K562 (cell line): ENCODE measurements around the gene LDAF1. TPM values are rescaled to one million over a fixed set of nuclear protein-coding genes. Genes with fewer than 3 reads are reported as not detected.

Experiments used
- CCAR2 ChIP-seq: fragments of 200-400 bp; formaldehyde crosslinking; IDR thresholded peaks from 2 replicates; pipeline ENCODE4 v1.6.1; 2017; ENCODE audit warnings: mild to moderate bottlenecking, low read depth, low read length
- CHCHD3 ChIP-seq: fragments of 250-450 bp; sonication (Bioruptor Pico); IDR thresholded peaks from 2 replicates; pipeline ENCODE4 v2.1.2; 2022; ENCODE audit warnings: mild to moderate bottlenecking
- E2F5 ChIP-seq: sonication (generic); formaldehyde crosslinking; IDR thresholded peaks from 2 replicates; pipeline ENCODE4 v1.8.0; 2022; ENCODE audit warnings: mild to moderate bottlenecking, missing genetic modification reagents
- E4F1 ChIP-seq: fragments of 250-450 bp; sonication (Bioruptor Pico); IDR thresholded peaks from 2 replicates; pipeline ENCODE4 v1.5.0; 2021; ENCODE audit warnings: mild to moderate bottlenecking, borderline replicate concordance
- HINFP ChIP-seq: fragments of 450-650 bp; conservative IDR thresholded peaks from 2 replicates; pipeline ENCODE4 v1.6.1; 2016; ENCODE audit warnings: missing genetic modification characterization, low read depth, mild to moderate bottlenecking, control low read depth, missing compliant biosample characterization
- ILF3 ChIP-seq: fragments of 450-650 bp; IDR thresholded peaks from 2 replicates; pipeline ENCODE4 v1.6.1; 2018; ENCODE audit warnings: antibody characterized with exemption, mild to moderate bottlenecking, moderate library complexity, borderline replicate concordance
- MCM7 ChIP-seq, 2 experiments: fragments of 450-650 bp; IDR thresholded peaks; 2 replicates each; pipeline ENCODE4 v1.6.1; 2016 to 2018
- NFIX ChIP-seq: fragments of 250-450 bp; sonication (Bioruptor Pico); IDR thresholded peaks from 2 replicates; pipeline ENCODE4 v1.4.0; 2020; ENCODE audit warnings: low read depth, mild to moderate bottlenecking, moderate library complexity
- SAFB2 ChIP-seq: fragments of 200-400 bp; formaldehyde crosslinking; IDR thresholded peaks from 2 replicates; pipeline ENCODE4 v1.6.1; 2018; ENCODE audit warnings: borderline replicate concordance, low read length, low read depth, moderate library complexity; ENCODE audit not compliant: severe bottlenecking
- SMAD1 ChIP-seq: fragments of 150-350 bp; IDR thresholded peaks from 2 replicates; pipeline ENCODE4 v1.6.1; 2014; ENCODE audit warnings: low read length, low read depth; ENCODE audit not compliant: partially characterized antibody
- SMAD3 ChIP-seq: fragments of 450-650 bp; formaldehyde crosslinking; conservative IDR thresholded peaks from 2 replicates; pipeline ENCODE4 v1.4.0; 2020; ENCODE audit warnings: mild to moderate bottlenecking
- SMARCB1 ChIP-seq: IDR thresholded peaks from 2 replicates; pipeline ENCODE4 v1.6.1; 2011; ENCODE audit warnings: improper control_type of control experiment, low read depth; ENCODE audit not compliant: insufficient read length
- TAF9B ChIP-seq: fragments of 450-650 bp; IDR thresholded peaks from 2 replicates; pipeline ENCODE4 v1.6.1; 2018; ENCODE audit warnings: mild to moderate bottlenecking; ENCODE audit not compliant: partially characterized antibody
- ZFPM2 ChIP-seq: fragments of 250-450 bp; sonication (Bioruptor Pico); IDR thresholded peaks from 2 replicates; pipeline ENCODE4 v1.5.1; 2022; ENCODE audit warnings: mild to moderate bottlenecking
- ZNF324 ChIP-seq: fragments of 250-450 bp; sonication (Bioruptor Pico); IDR thresholded peaks from 2 replicates; pipeline ENCODE4 v1.4.0; 2020; ENCODE audit warnings: mild to moderate bottlenecking
- polyA plus RNA-seq, 8 experiments: library from polyadenylated mRNA; depleted of rRNA in 4 of 8; stranded (reverse) in 5 of 8; unstranded in 3 of 8; fragments of >200 nt; fragmentation: Nextera tagmentation in 2 of 8; fragmentation: Illumina TruSeq in 1 of 8; extraction: Ambion mirVana in 2 of 8; extraction: Trizol in 1 of 8; gene quantifications; 2 replicates each; pipeline versions ENCODE4 v1.2.1 to v1.2.3, GENCODE V29; 2011 to 2014; ENCODE audit warnings: inconsistent platforms in 1 of 8, missing spikeins in 1 of 8
- total RNA-seq, 7 experiments: library from RNA; depleted of rRNA in 6 of 7; stranded (reverse); fragments of >200 nt in 6 of 7; fragmentation: Illumina TruSeq in 2 of 7; extraction: Trizol in 2 of 7; gene quantifications; 2 replicates each; pipeline versions ENCODE4 v1.2.1 to v1.2.3, GENCODE V29; 2011 to 2021; ENCODE audit warnings: low replicate concordance in 1 of 7
- TF ChIP-seq, protein P1 (sequence below): fragments of 450-650 bp; formaldehyde crosslinking; IDR thresholded peaks from 2 replicates; pipeline ENCODE4 v1.4.0; 2020; ENCODE audit warnings: mild to moderate bottlenecking, moderate library complexity
- TF ChIP-seq, protein P2 (sequence below): fragments of 250-450 bp; sonication (Bioruptor Pico); IDR thresholded peaks from 2 replicates; pipeline ENCODE4 v1.4.0; 2020

The LDAF1 gene
- total and polyA plus RNA-seq, 9 of the 15 experiments (the other 6 are each of a cell fraction or from before 2014, with no cell fraction given): 7.0 to 20.1 (median 12.5) TPM

- TF ChIP-seq SMARCB1 (no peak), SMAD1 (peak; percentile 50), E2F5 (CRISPR knock-in tag) (no peak), ZNF324 (CRISPR knock-in tag) (no peak), CHCHD3 (no peak), E4F1 (CRISPR knock-in tag) (no peak), NFIX (CRISPR knock-in tag) (no peak), MCM7 (IDR thresholded peaks at IDR 0.05) (no peak), SAFB2 (no peak), CCAR2 (no peak), TAF9B (no peak), SMAD3 (CRISPR knock-in tag) (no peak), ZFPM2 (CRISPR knock-in tag) (no peak), HINFP (tag) (no peak), ILF3 (no peak)
- TF ChIP-seq, protein P1, sequence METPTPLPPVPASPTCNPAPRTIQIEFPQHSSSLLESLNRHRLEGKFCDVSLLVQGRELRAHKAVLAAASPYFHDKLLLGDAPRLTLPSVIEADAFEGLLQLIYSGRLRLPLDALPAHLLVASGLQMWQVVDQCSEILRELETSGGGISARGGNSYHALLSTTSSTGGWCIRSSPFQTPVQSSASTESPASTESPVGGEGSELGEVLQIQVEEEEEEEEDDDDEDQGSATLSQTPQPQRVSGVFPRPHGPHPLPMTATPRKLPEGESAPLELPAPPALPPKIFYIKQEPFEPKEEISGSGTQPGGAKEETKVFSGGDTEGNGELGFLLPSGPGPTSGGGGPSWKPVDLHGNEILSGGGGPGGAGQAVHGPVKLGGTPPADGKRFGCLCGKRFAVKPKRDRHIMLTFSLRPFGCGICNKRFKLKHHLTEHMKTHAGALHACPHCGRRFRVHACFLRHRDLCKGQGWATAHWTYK (CRISPR knock-in tag): no peak
- TF ChIP-seq, protein P2, sequence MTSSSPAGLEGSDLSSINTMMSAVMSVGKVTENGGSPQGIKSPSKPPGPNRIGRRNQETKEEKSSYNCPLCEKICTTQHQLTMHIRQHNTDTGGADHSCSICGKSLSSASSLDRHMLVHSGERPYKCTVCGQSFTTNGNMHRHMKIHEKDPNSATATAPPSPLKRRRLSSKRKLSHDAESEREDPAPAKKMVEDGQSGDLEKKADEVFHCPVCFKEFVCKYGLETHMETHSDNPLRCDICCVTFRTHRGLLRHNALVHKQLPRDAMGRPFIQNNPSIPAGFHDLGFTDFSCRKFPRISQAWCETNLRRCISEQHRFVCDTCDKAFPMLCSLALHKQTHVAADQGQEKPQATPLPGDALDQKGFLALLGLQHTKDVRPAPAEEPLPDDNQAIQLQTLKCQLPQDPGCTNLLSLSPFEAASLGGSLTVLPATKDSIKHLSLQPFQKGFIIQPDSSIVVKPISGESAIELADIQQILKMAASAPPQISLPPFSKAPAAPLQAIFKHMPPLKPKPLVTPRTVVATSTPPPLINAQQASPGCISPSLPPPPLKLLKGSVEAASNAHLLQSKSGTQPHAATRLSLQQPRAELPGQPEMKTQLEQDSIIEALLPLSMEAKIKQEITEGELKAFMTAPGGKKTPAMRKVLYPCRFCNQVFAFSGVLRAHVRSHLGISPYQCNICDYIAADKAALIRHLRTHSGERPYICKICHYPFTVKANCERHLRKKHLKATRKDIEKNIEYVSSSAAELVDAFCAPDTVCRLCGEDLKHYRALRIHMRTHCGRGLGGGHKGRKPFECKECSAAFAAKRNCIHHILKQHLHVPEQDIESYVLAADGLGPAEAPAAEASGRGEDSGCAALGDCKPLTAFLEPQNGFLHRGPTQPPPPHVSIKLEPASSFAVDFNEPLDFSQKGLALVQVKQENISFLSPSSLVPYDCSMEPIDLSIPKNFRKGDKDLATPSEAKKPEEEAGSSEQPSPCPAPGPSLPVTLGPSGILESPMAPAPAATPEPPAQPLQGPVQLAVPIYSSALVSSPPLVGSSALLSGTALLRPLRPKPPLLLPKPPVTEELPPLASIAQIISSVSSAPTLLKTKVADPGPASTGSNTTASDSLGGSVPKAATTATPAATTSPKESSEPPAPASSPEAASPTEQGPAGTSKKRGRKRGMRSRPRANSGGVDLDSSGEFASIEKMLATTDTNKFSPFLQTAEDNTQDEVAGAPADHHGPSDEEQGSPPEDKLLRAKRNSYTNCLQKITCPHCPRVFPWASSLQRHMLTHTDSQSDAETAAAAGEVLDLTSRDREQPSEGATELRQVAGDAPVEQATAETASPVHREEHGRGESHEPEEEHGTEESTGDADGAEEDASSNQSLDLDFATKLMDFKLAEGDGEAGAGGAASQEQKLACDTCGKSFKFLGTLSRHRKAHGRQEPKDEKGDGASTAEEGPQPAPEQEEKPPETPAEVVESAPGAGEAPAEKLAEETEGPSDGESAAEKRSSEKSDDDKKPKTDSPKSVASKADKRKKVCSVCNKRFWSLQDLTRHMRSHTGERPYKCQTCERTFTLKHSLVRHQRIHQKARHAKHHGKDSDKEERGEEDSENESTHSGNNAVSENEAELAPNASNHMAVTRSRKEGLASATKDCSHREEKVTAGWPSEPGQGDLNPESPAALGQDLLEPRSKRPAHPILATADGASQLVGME (CRISPR knock-in tag): no peak
Measured at GRCh38 chr16:21116148-21116693, 42.3 kb upstream of the LDAF1 start (continued).
